HG02798 (cell line): ENCODE data around the gene ANKRD23.
A peak's percentile ranks its signal among the peaks of the same experiment; 100 is the strongest.

Experiments
- ATAC-seq: cut with Tn5 transposase; IDR thresholded peaks from one replicate; pipeline ENCODE4 v1.9.1; 2021; ENCODE audit warnings: mild to moderate bottlenecking; ENCODE audit not compliant: unreplicated experiment, poor library complexity

Gene ANKRD23

GRCh38 chr2:96839875-96840850, 3.7 kb downstream of the ANKRD23 start:
- no peak for ATAC-seq

- ATAC-seq: peak; percentile 78
Measured at GRCh38 chr2:96839293-96839874, 4.4 kb downstream of the ANKRD23 start.

- ATAC-seq: peak; percentile 11
Measured at GRCh38 chr2:96838345-96839292, 5.2 kb downstream of the ANKRD23 start.

- ATAC-seq: no peak
Measured at GRCh38 chr2:96837575-96837974, 6.2 kb downstream of the ANKRD23 start.

GRCh38 chr2:96835830-96836229, 8.0 kb downstream of the ANKRD23 start:
- no peak for ATAC-seq

GRCh38 chr2:96832754-96833507, 10.9 kb downstream of the ANKRD23 start:
- ATAC-seq: no peak

GRCh38 chr2:96832408-96832753, 11.4 kb downstream of the ANKRD23 start:
- ATAC-seq: no peak

- no peak for ATAC-seq
Measured at GRCh38 chr2:96831679-96832078, 12.1 kb downstream of the ANKRD23 start.

GRCh38 chr2:96830044-96830562, 13.7 kb downstream of the ANKRD23 start:
- ATAC-seq: no peak

- ATAC-seq: no peak
Measured at GRCh38 chr2:96828874-96829273, 14.9 kb downstream of the ANKRD23 start.

- no peak for ATAC-seq
Measured at GRCh38 chr2:96828436-96828835, 15.4 kb downstream of the ANKRD23 start.

- no peak for ATAC-seq
Measured at GRCh38 chr2:96826546-96827278, 17.1 kb downstream of the ANKRD23 start.

- no peak for ATAC-seq
Measured at GRCh38 chr2:96825057-96825456, 18.8 kb downstream of the ANKRD23 start.

GRCh38 chr2:96824079-96824870, 19.5 kb downstream of the ANKRD23 start:
- no peak for ATAC-seq

- ATAC-seq: no peak
Measured at GRCh38 chr2:96823198-96823597, 20.6 kb downstream of the ANKRD23 start.

GRCh38 chr2:96822786-96823185, 21.0 kb downstream of the ANKRD23 start:
- no peak for ATAC-seq

GRCh38 chr2:96821113-96821675, 22.6 kb downstream of the ANKRD23 start:
- no peak for ATAC-seq
